ENCODE results near the gene CADPS2.

Gene CADPS2

GRCh38 chr7:122770686-122771335, 115.4 kb downstream of the CADPS2 start:
- no peak for TF ChIP-seq ZFX (IDR thresholded peaks at IDR 0.05; ENCODE audit: borderline replicate concordance)
- no peak for TF ChIP-seq CTCF (IDR thresholded peaks at IDR 0.05)
- no peak overlapping the region for H3K27ac ChIP-seq

DNA sequence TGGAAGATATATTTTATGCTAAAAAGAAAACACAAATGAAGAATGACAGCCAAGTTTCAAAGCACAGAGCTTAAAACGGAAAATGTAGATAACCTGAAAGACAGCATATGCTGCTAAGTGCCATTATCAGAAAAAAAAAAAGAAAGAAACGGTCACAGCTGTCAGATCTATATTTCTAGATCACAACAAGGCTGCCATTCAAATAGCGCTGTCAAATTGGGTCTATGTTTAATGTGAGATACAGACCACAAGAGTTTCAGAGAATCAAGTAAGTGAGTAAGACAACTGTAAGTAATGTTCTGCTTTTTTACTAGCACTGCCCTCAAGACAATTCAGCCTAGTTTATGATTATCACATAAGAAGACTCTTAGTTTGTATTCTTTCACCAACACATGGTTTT, 117.4 kb downstream of the CADPS2 start:
- TF ChIP-seq ZFX (IDR thresholded peaks at IDR 0.05; ENCODE audit: borderline replicate concordance) (no peak), CTCF (IDR thresholded peaks at IDR 0.05) (no peak)
- H3K27ac ChIP-seq, result no peak overlapping the region

- no peak for TF ChIP-seq CTCF (IDR thresholded peaks at IDR 0.05)
- no peak for TF ChIP-seq ZFX (IDR thresholded peaks at IDR 0.05; ENCODE audit: borderline replicate concordance)
- H3K27ac ChIP-seq, result no peak overlapping the region
Observed at GRCh38 chr7:122767339-122767738, 118.9 kb downstream of the CADPS2 start.

DNA sequence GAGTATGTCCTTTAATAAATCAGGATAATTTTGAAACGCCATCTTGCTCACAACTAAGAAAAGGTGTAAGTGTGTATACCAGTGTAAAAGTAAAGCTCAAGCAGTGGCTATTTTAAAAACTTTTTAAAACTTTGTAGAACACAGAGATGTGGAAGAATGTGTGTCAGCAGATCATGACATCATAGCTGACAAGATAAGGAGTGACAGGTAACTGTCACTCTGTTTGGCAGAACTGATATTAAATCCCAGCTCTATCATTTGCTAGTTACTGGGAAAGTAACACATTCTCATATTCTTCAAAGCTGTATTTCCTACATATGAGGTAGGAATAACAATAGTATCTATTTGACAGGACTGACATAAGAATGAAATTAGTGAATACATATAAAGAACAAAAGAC, 119.7 kb downstream of the CADPS2 start:
- H3K27ac ChIP-seq, result no peak overlapping the region
- TF ChIP-seq ZFX (IDR thresholded peaks at IDR 0.05; ENCODE audit: borderline replicate concordance) (no peak), CTCF (IDR thresholded peaks at IDR 0.05) (no peak)

DNA sequence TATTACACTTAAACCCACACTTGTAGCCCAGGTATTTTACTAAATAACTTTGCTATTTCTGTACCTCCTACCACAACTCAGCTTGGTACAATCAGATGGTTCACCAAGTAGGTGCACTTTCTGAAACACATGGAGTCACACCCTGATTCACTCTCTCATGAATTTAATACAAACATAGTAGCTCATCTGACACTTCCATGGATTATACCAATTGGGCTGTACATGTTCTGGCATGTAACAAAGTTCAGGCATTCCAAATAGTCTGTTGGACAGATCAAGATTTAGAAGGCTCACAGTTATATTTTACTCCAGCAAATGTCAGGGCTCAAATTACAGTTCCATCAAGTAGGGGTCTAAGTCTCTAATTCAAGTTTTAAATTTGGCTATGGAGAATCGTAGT, 121.4 kb downstream of the CADPS2 start:
- no peak overlapping the region for H3K27ac ChIP-seq
- TF ChIP-seq CTCF (IDR thresholded peaks at IDR 0.05), result no peak
- TF ChIP-seq ZFX (IDR thresholded peaks at IDR 0.05; ENCODE audit: borderline replicate concordance), result no peak

DNA sequence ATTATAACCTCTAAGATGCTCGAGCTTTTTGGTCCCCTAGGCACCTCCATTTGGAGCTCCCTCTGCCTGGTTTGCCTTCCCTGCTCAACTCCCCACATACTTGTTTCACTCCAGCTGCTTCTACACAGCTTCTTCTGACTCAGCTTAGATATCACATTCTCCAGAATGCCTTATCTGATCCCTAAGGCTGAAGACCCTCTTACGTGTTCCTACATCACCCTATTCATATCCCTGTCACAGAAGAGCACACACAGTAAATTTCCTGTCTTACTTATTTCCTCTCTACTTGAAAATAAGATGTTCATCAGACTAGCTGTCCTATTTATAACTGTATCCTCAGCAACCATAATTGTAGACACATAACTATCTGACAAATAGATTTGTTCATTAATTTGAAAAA, 122.2 kb downstream of the CADPS2 start:
- no peak for TF ChIP-seq ZFX (IDR thresholded peaks at IDR 0.05; ENCODE audit: borderline replicate concordance)
- TF ChIP-seq CTCF (IDR thresholded peaks at IDR 0.05), result no peak
- no peak overlapping the region for H3K27ac ChIP-seq

DNA sequence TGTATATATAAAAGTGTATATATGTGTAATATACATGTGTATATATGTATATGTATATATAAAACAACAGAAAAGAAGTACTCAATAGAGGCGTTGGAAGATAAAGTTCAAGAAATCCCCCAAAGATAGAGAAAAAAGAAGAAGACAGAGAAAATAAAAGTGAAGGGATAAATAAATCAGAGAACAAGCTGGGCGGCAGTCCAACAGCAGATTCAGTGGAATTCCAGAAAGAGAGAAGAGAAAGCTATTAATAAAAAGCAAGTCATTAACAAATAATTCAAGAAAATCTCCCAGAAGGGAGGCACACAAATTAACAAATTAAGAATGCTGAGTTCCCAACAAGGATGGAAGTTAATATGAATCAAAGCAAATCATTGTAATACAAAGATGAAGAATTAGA, 124.2 kb downstream of the CADPS2 start:
- H3K27ac ChIP-seq, result no peak overlapping the region
- TF ChIP-seq CTCF (IDR thresholded peaks at IDR 0.05) (no peak), ZFX (IDR thresholded peaks at IDR 0.05; ENCODE audit: borderline replicate concordance) (no peak)
